ENCODE measurements around the gene AKAP1.

AKAP1 gene

GRCh38 chr17:57151798-57152197, 66.8 kb downstream of the AKAP1 start:
- no peak for DNase-seq (ENCODE audit: low read depth)
- H3K4me3 ChIP-seq (ENCODE audit: low read depth, low read length), result no peak overlapping the region

GRCh38 chr17:57152967-57153528, 68.0 kb downstream of the AKAP1 start:
- DNase-seq (ENCODE audit: low read depth), result no peak
- H3K4me3 ChIP-seq (ENCODE audit: low read depth, low read length), result no peak overlapping the region

GRCh38 chr17:57154921-57155320, 69.9 kb downstream of the AKAP1 start:
- no peak overlapping the region for H3K4me3 ChIP-seq (ENCODE audit: low read depth, low read length)
- no peak for DNase-seq (ENCODE audit: low read depth)

GRCh38 chr17:57158325-57158724, 73.3 kb downstream of the AKAP1 start:
- no peak overlapping the region for H3K4me3 ChIP-seq (ENCODE audit: low read depth, low read length)
- DNase-seq (ENCODE audit: low read depth), result no peak

GRCh38 chr17:57158795-57159194, 73.7 kb downstream of the AKAP1 start:
- DNase-seq (ENCODE audit: low read depth), result no peak

GRCh38 chr17:57160624-57161023, 75.6 kb downstream of the AKAP1 start:
- H3K4me3 ChIP-seq (ENCODE audit: low read depth, low read length), result no peak overlapping the region
- no peak for DNase-seq (ENCODE audit: low read depth)

More at GRCh38 chr17:57158795-57159194, 73.7 kb downstream of the AKAP1 start:
- H3K4me3 ChIP-seq (ENCODE audit: low read depth, low read length), result no peak overlapping the region

- no peak for DNase-seq (ENCODE audit: low read depth)
Observed at GRCh38 chr17:57164814-57165213, 79.8 kb downstream of the AKAP1 start.

GRCh38 chr17:57165754-57166153, 80.7 kb downstream of the AKAP1 start:
- H3K4me3 ChIP-seq (ENCODE audit: low read depth, low read length), result no peak overlapping the region
- no peak for DNase-seq (ENCODE audit: low read depth)

More at GRCh38 chr17:57164814-57165213, 79.8 kb downstream of the AKAP1 start:
- no peak overlapping the region for H3K4me3 ChIP-seq (ENCODE audit: low read depth, low read length)

- H3K4me3 ChIP-seq (ENCODE audit: low read depth, low read length), result no peak overlapping the region
Observed at GRCh38 chr17:57166803-57167202, 81.8 kb downstream of the AKAP1 start.

GRCh38 chr17:57168695-57169094, 83.6 kb downstream of the AKAP1 start:
- DNase-seq (ENCODE audit: low read depth), result no peak
- H3K4me3 ChIP-seq (ENCODE audit: low read depth, low read length), result no peak overlapping the region

More at GRCh38 chr17:57166803-57167202, 81.8 kb downstream of the AKAP1 start:
- no peak for DNase-seq (ENCODE audit: low read depth)

- H3K4me3 ChIP-seq (ENCODE audit: low read depth, low read length), result no peak overlapping the region
- DNase-seq (ENCODE audit: low read depth), result no peak
Observed at GRCh38 chr17:57170866-57171265, 85.8 kb downstream of the AKAP1 start.

Data from skeletal muscle cell (primary cell).